Measurements from ENCODE around the gene TADA1. TPM values are rescaled to one million over a fixed set of nuclear protein-coding genes. Genes with fewer than 3 reads are reported as not detected.

TADA1 gene
- total and polyA plus RNA-seq, 5 donors, result 8.1 to 10.7 (median 10.3) TPM

DNA sequence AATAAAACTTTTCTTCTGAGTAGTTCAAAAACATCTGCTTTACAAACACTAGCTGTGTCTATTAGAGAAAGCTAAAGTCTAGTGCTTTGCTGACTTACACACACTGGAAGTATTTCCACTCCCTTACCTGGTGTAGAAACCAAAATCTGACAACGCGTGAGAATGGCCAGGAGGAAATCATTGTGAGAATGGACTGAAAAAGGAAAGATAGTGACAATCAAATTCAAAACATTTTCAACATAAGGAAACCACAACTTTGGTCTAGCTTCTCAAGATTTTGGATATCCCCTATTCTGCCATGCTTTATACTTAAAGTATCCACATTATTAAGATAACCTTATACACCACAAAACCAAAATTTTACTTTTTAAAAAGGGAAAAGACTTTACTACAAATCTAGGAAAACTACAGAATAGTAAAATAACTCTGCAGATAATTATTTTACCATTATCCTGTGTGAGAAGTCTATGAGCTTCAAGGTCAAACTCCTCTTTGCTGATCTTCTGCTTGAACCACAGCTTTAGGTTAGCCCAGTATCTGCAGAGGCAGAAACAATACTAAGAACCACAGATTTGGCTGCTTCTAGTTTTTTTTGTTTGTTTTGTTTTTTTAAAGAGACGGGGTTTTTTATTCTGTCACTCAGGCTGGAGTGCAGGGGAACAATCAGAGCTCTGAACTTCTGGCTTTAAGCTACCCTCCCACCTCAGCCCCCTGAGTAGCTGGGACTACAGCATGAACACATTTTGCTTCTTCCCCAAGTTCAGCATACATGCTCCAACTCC lies 6.6 kb downstream of the TADA1 start:
- WGBS, result 59% methylated on average over 3 of the region's 3 CpGs
- no peaks in the 10 kb centered on the region for H3K27me3 ChIP-seq (ENCODE audit: control insufficient read depth, insufficient read depth)
- ATAC-seq, result no peak
- H3K4me3 ChIP-seq (ENCODE audit: low read length), result no peak overlapping the region
- H3K9me3 ChIP-seq (ENCODE audit: control insufficient read depth, low read length), result no peaks in the 10 kb centered on the region
- intact Hi-C loops (cut with DNase I), result no loop called here
- no peak for DNase-seq
- no peak overlapping the region for H3K27ac ChIP-seq (ENCODE audit: low read length)
- H3K4me1 ChIP-seq (ENCODE audit: control insufficient read depth, insufficient read depth, low read length), result peaks cover 4% of the 10 kb centered on the region

- Histone ChIP-seq H3K4me1 (ENCODE audit: control insufficient read depth, insufficient read depth, low read length) (peaks cover 4% of the 10 kb centered on the region), H3K4me3 (ENCODE audit: low read length) (no peak overlapping the region), H3K27me3 (ENCODE audit: control insufficient read depth, insufficient read depth) (no peaks in the 10 kb centered on the region), H3K9me3 (ENCODE audit: control insufficient read depth, low read length) (no peaks in the 10 kb centered on the region), H3K27ac (ENCODE audit: low read length) (no peak overlapping the region)
- WGBS, result 91% methylated on average over 7 of the region's 7 CpGs
- peak in 1 of 2 donors; percentile 27 for ATAC-seq
- no peak for DNase-seq
- intact Hi-C loops (cut with DNase I), result no loop called here
Measured at GRCh38 chr1:166868639-166869038, 7.4 kb downstream of the TADA1 start.

DNA sequence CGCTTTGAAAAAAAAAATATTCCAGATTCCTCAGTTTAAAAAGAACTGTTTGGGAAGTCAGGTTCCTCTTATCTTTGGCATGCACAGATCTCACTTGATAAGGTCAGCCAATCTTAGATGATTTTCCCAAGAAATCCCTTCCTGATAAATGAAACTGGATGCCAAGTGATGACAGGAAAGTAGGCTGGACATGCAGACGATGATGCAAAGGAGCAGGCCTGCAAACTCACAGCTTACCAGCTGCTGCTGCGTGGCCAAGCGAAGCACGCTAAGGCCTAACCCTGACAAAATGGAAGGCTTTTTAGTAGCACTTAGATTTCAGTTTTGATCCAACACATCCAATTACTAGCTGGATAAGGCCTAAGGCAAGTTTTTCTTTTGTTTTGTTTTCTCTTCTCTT lies 10.1 kb downstream of the TADA1 start:
- no peaks in the 10 kb centered on the region for H3K27me3 ChIP-seq (ENCODE audit: control insufficient read depth, insufficient read depth)
- H3K4me3 ChIP-seq (ENCODE audit: low read length), result no peak overlapping the region
- no peaks in the 10 kb centered on the region for H3K9me3 ChIP-seq (ENCODE audit: control insufficient read depth, low read length)
- DNase-seq, result peak in 1 of 3 donors; percentile 65
- 55% methylated on average over 5 of the region's 5 CpGs for WGBS
- ATAC-seq, result peak; percentile 53 to 67
- H3K4me1 ChIP-seq (ENCODE audit: control insufficient read depth, insufficient read depth, low read length), result peaks cover 2% of the 10 kb centered on the region
- intact Hi-C loops (cut with DNase I), result no loop called here
- H3K27ac ChIP-seq (ENCODE audit: low read length), result no peak overlapping the region

DNA sequence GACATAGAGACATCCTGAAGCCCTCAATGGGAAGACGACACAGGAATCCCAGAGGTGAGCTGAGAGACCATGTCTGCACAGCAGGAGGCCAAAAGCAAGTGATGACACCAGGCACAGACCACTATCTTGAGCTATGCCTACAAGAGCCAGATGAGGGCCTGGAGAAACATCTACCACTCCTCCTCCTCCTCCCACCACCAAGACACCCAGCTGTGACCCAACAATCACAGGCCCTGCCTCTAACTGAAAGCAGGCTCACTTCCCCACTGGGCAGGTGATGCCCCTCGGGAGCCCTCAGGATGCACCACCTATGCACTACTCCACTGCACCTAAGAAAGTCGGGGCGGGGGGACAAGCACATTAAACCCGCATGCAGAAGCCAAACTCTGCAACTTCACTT lies 16.5 kb downstream of the TADA1 start:
- 74% methylated on average over 5 of the region's 5 CpGs for WGBS
- H3K4me1 ChIP-seq (ENCODE audit: control insufficient read depth, insufficient read depth, low read length), result no peaks in the 10 kb centered on the region
- no peaks in the 10 kb centered on the region for H3K27me3 ChIP-seq (ENCODE audit: control insufficient read depth, insufficient read depth)
- DNase-seq (no peak), ATAC-seq (peak; percentile 29 to 45)
- H3K27ac ChIP-seq (ENCODE audit: low read length), result no peak overlapping the region
- intact Hi-C loops (cut with DNase I), result no loop called here
- H3K4me3 ChIP-seq (ENCODE audit: low read length), result no peak overlapping the region
- no peaks in the 10 kb centered on the region for H3K9me3 ChIP-seq (ENCODE audit: control insufficient read depth, low read length)

GRCh38 chr1:166858726-166859419 lies 17.2 kb downstream of the TADA1 start:
- ATAC-seq (peak in 1 of 2 donors; percentile 38), DNase-seq (no peak)
- Histone ChIP-seq H3K27me3 (ENCODE audit: control insufficient read depth, insufficient read depth) (no peaks in the 10 kb centered on the region), H3K9me3 (ENCODE audit: control insufficient read depth, low read length) (no peaks in the 10 kb centered on the region), H3K4me1 (ENCODE audit: control insufficient read depth, insufficient read depth, low read length) (no peaks in the 10 kb centered on the region), H3K27ac (ENCODE audit: low read length) (peak overlapping the region; percentile 23), H3K4me3 (ENCODE audit: low read length) (no peak overlapping the region)
- WGBS, result 81% methylated on average over 7 of the region's 7 CpGs
- intact Hi-C loops (cut with DNase I), result no loop called here

GRCh38 chr1:166857995-166858394 lies 18.1 kb downstream of the TADA1 start:
- DNase-seq, result no peak
- WGBS, result 93% methylated on average over 3 of the region's 3 CpGs
- Histone ChIP-seq H3K27ac (ENCODE audit: low read length) (no peak overlapping the region), H3K4me3 (ENCODE audit: low read length) (no peak overlapping the region), H3K9me3 (ENCODE audit: control insufficient read depth, low read length) (no peaks in the 10 kb centered on the region), H3K27me3 (ENCODE audit: control insufficient read depth, insufficient read depth) (no peaks in the 10 kb centered on the region), H3K4me1 (ENCODE audit: control insufficient read depth, insufficient read depth, low read length) (no peaks in the 10 kb centered on the region)
- intact Hi-C loops (cut with DNase I), result no loop called here
- no peak for ATAC-seq

DNA sequence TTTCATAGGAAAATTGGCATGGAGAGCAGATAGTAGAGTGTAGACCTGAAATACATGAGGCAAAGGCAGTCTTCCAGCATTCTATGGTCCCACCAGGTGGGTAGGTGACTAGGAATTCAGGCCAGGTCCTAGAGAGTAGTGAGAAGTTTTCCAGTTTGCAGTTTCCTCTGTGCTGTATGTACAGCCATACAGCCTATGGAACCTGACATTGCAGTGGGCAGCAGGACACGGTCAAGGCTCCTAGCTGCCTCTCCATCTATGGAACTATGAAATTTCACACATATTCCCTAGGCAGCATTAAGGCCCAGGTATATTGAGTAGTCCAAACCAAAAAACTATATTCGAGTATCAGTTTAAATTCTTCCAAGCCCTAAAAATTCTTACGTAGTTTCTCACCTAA lies 20.5 kb downstream of the TADA1 start:
- ATAC-seq (no peak), DNase-seq (no peak)
- Histone ChIP-seq H3K9me3 (ENCODE audit: control insufficient read depth, low read length) (no peaks in the 10 kb centered on the region), H3K27ac (ENCODE audit: low read length) (no peak overlapping the region), H3K4me3 (ENCODE audit: low read length) (no peak overlapping the region), H3K4me1 (ENCODE audit: control insufficient read depth, insufficient read depth, low read length) (no peaks in the 10 kb centered on the region), H3K27me3 (ENCODE audit: control insufficient read depth, insufficient read depth) (no peaks in the 10 kb centered on the region)
- 85% methylated on average over 3 of the region's 3 CpGs for WGBS
- intact Hi-C loops (cut with DNase I), result no loop called here

GRCh38 chr1:166852918-166853317 lies 23.1 kb downstream of the TADA1 start:
- H3K4me3 ChIP-seq (ENCODE audit: low read length), result no peak overlapping the region
- no peak overlapping the region for H3K27ac ChIP-seq (ENCODE audit: low read length)
- ATAC-seq, result no peak
- DNase-seq, result no peak
- no peaks in the 10 kb centered on the region for H3K9me3 ChIP-seq (ENCODE audit: control insufficient read depth, low read length)
- 33% methylated on average over 1 of the region's 1 CpG for WGBS
- intact Hi-C loops (cut with DNase I), result no loop called here
- peaks cover 4% of the 10 kb centered on the region for H3K4me1 ChIP-seq (ENCODE audit: control insufficient read depth, insufficient read depth, low read length)
- no peaks in the 10 kb centered on the region for H3K27me3 ChIP-seq (ENCODE audit: control insufficient read depth, insufficient read depth)

GRCh38 chr1:166849135-166849534 lies 26.9 kb downstream of the TADA1 start:
- Histone ChIP-seq H3K27ac (ENCODE audit: low read length) (no peak overlapping the region), H3K4me1 (ENCODE audit: control insufficient read depth, insufficient read depth, low read length) (peaks cover 9% of the 10 kb centered on the region), H3K4me3 (ENCODE audit: low read length) (no peak overlapping the region), H3K27me3 (ENCODE audit: control insufficient read depth, insufficient read depth) (no peaks in the 10 kb centered on the region), H3K9me3 (ENCODE audit: control insufficient read depth, low read length) (no peaks in the 10 kb centered on the region)
- intact Hi-C loops (cut with DNase I), result no loop called here
- ATAC-seq, result no peak
- 98% methylated on average over 20 of the region's 20 CpGs for WGBS
- DNase-seq, result peak in 1 of 3 donors; percentile 48

- intact Hi-C loops (cut with DNase I), result no loop called here
- no peaks in the 10 kb centered on the region for H3K27me3 ChIP-seq (ENCODE audit: control insufficient read depth, insufficient read depth)
- ATAC-seq (no peak), DNase-seq (no peak)
- H3K4me3 ChIP-seq (ENCODE audit: low read length), result no peak overlapping the region
- peaks cover 16% of the 10 kb centered on the region for H3K4me1 ChIP-seq (ENCODE audit: control insufficient read depth, insufficient read depth, low read length)
- no peaks in the 10 kb centered on the region for H3K9me3 ChIP-seq (ENCODE audit: control insufficient read depth, low read length)
- H3K27ac ChIP-seq (ENCODE audit: low read length), result no peak overlapping the region
Measured at GRCh38 chr1:166848193-166848592, 27.9 kb downstream of the TADA1 start.

GRCh38 chr1:166844791-166845190 lies 31.3 kb downstream of the TADA1 start:
- DNase-seq, result no peak
- H3K27me3 ChIP-seq (ENCODE audit: control insufficient read depth, insufficient read depth), result no peaks in the 10 kb centered on the region
- 58% methylated on average over 7 of the region's 7 CpGs for WGBS
- H3K27ac ChIP-seq (ENCODE audit: low read length), result peak overlapping the region; percentile 92
- intact Hi-C loops (cut with DNase I), result no loop called here
- ATAC-seq, result peak in 1 of 2 donors; percentile 19
- H3K9me3 ChIP-seq (ENCODE audit: control insufficient read depth, low read length), result no peaks in the 10 kb centered on the region
- H3K4me3 ChIP-seq (ENCODE audit: low read length), result no peak overlapping the region
- peaks cover 16% of the 10 kb centered on the region for H3K4me1 ChIP-seq (ENCODE audit: control insufficient read depth, insufficient read depth, low read length)

Measured in right cardiac atrium (tissue), 5 donors.